Astrocyte (in vitro differentiated cells and primary cell): Measurements from ENCODE around the gene MLLT10. TPM values are rescaled to one million over a fixed set of nuclear protein-coding genes. Genes with fewer than 3 reads are reported as not detected.

Experiments
- DNase-seq: peaks from one replicate; pipeline ENCODE4 v3.0.0-alpha.2; 2010; ENCODE audit warnings: low read depth
- FAIRE-seq: peaks from 2 replicates; lab custom pipeline; 2011; peaks lifted over from hg19 to GRCh38; lab: Jason Lieb, UNC
- H2AFZ ChIP-seq: 2 replicates; pipeline ENCODE4 v1.6.0; 2012; ENCODE audit warnings: low read depth, low read length, inconsistent platforms
- H3K27ac ChIP-seq: 2 replicates; pipeline ENCODE4 v1.5.1; 2011; ENCODE audit warnings: low read depth, low read length, inconsistent platforms
- H3K27me3 ChIP-seq: 2 replicates; pipeline ENCODE4 v1.6.0; 2011; ENCODE audit warnings: low read length, inconsistent platforms; ENCODE audit not compliant: insufficient read depth
- H3K36me3 ChIP-seq: 2 replicates; pipeline ENCODE4 v1.5.1; 2011; ENCODE audit warnings: low read length, inconsistent platforms; ENCODE audit not compliant: insufficient read depth
- H3K4me1 ChIP-seq: 2 replicates; pipeline ENCODE4 v1.5.1; 2011; ENCODE audit warnings: low read length, inconsistent platforms; ENCODE audit not compliant: insufficient read depth
- H3K4me2 ChIP-seq: 2 replicates; pipeline ENCODE4 v1.6.0; 2012; ENCODE audit warnings: low read length, inconsistent platforms
- H3K4me3 ChIP-seq: 2 replicates; pipeline ENCODE4 v1.5.1; 2011; ENCODE audit warnings: low read depth, mild to moderate bottlenecking, low read length, inconsistent platforms; ENCODE audit not compliant: insufficient read depth
- H3K79me2 ChIP-seq: 2 replicates; pipeline ENCODE4 v1.6.0; 2012; ENCODE audit warnings: mild to moderate bottlenecking, low read length, inconsistent platforms; ENCODE audit not compliant: insufficient read depth
- H3K9ac ChIP-seq: 2 replicates; pipeline ENCODE4 v1.6.0; 2012; ENCODE audit warnings: mild to moderate bottlenecking, low read length, inconsistent platforms
- H3K9me3 ChIP-seq: 2 replicates; pipeline ENCODE4 v1.5.1; 2012; ENCODE audit warnings: low read depth, mild to moderate bottlenecking, low read length, inconsistent platforms; ENCODE audit not compliant: insufficient read depth
- H4K20me1 ChIP-seq: 2 replicates; pipeline ENCODE4 v1.6.0; 2012; ENCODE audit warnings: low read length, inconsistent platforms; ENCODE audit not compliant: insufficient read depth
- H3K27ac Mint-ChIP-seq: one replicate; pipeline ENCODE4 v1.8.0; 2021; ENCODE audit warnings: mild to moderate bottlenecking, mixed read lengths; ENCODE audit not compliant: unreplicated experiment
- H3K27me3 Mint-ChIP-seq: one replicate; pipeline ENCODE4 v1.8.0; 2021; ENCODE audit warnings: low read depth, mixed read lengths; ENCODE audit not compliant: unreplicated experiment
- H3K36me3 Mint-ChIP-seq: one replicate; pipeline ENCODE4 v1.8.0; 2021; ENCODE audit warnings: low read depth, mixed read lengths; ENCODE audit not compliant: unreplicated experiment
- H3K4me1 Mint-ChIP-seq: one replicate; pipeline ENCODE4 v1.8.0; 2021; ENCODE audit warnings: low read depth, mixed read lengths; ENCODE audit not compliant: unreplicated experiment
- H3K4me3 Mint-ChIP-seq: one replicate; pipeline ENCODE4 v1.8.0; 2021; ENCODE audit warnings: mild to moderate bottlenecking, moderate library complexity, mixed read lengths; ENCODE audit not compliant: unreplicated experiment
- H3K9me3 Mint-ChIP-seq: one replicate; pipeline ENCODE4 v1.8.0; 2021; ENCODE audit warnings: mild to moderate bottlenecking, mixed read lengths; ENCODE audit not compliant: unreplicated experiment
- CTCF ChIP-seq: IDR thresholded peaks from 2 replicates; pipeline ENCODE4 v1.5.1; 2011; ENCODE audit warnings: low read depth, mild to moderate bottlenecking, inconsistent platforms, low read length, moderate library complexity; ENCODE audit not compliant: insufficient read depth
- EZH2 ChIP-seq: IDR thresholded peaks from 2 replicates; pipeline ENCODE4 v1.6.1; 2012; ENCODE audit warnings: mild to moderate bottlenecking, low read length, inconsistent platforms; ENCODE audit not compliant: insufficient read depth
- total RNA-seq: library from RNA; stranded (reverse); gene quantifications from 2 replicates; pipeline ENCODE4 v1.2.1, GENCODE V29; 2021

MLLT10 gene
- total RNA-seq, 1 donor from 2014 or later: 46.9 TPM

GRCh38 chr10:21509341-21510240 is 24.4 kb upstream of the MLLT10 start:
- Mint-ChIP-seq H3K9me3 (no peaks in the 10 kb centered on the region), H3K4me3 (peak overlapping the region; percentile 56), H3K27ac (peak overlapping the region; percentile 75), H3K27me3 (no peaks in the 10 kb centered on the region), H3K4me1 (peaks cover 47% of the 10 kb centered on the region), H3K36me3 (no peaks in the 10 kb centered on the region)
- Histone ChIP-seq H3K27me3 (no peaks in the 10 kb centered on the region), H4K20me1 (no peaks in the 10 kb centered on the region), H3K36me3 (no peaks in the 10 kb centered on the region), H3K4me3 (peak overlapping the region; percentile 35), H3K4me2 (peak overlapping the region; percentile 82), H3K9ac (peak overlapping the region; percentile 59), H3K9me3 (no peaks in the 10 kb centered on the region), H3K27ac (peak overlapping the region; percentile 33), H3K79me2 (peaks cover 28% of the 10 kb centered on the region), H2AFZ (peak overlapping the region; percentile 89), H3K4me1 (peaks cover 31% of the 10 kb centered on the region)
- FAIRE-seq: no peak
- no peak for DNase-seq
- no peak for TF ChIP-seq EZH2
- no peak for TF ChIP-seq CTCF

- TF ChIP-seq EZH2: no peak
- H3K4me3 Mint-ChIP-seq: peak overlapping the region; percentile 50
- no peaks in the 10 kb centered on the region for H3K27me3 Mint-ChIP-seq
- peak overlapping the region; percentile 33 for H3K27ac ChIP-seq
- H3K79me2 ChIP-seq: peaks cover 36% of the 10 kb centered on the region
- H3K9me3 Mint-ChIP-seq: no peaks in the 10 kb centered on the region
- no peaks in the 10 kb centered on the region for H3K36me3 ChIP-seq
- H2AFZ ChIP-seq: peak overlapping the region; percentile 89
- no peaks in the 10 kb centered on the region for H3K36me3 Mint-ChIP-seq
- peaks cover 38% of the 10 kb centered on the region for H3K4me1 ChIP-seq
- peak overlapping the region; percentile 53 for H3K27ac Mint-ChIP-seq
- no peak for DNase-seq
- peak overlapping the region; percentile 82 for H3K4me2 ChIP-seq
- peaks cover 45% of the 10 kb centered on the region for H3K4me1 Mint-ChIP-seq
- FAIRE-seq: no peak
- H3K9me3 ChIP-seq: no peaks in the 10 kb centered on the region
- H3K4me3 ChIP-seq: peak overlapping the region; percentile 35
- no peaks in the 10 kb centered on the region for H3K27me3 ChIP-seq
- peak overlapping the region; percentile 59 for H3K9ac ChIP-seq
- H4K20me1 ChIP-seq: no peaks in the 10 kb centered on the region
These were observed 23.6 kb upstream of the MLLT10 start for GRCh38 chr10:21510241-21511094.

GRCh38 chr10:21511095-21511570 is 22.9 kb upstream of the MLLT10 start:
- no peaks in the 10 kb centered on the region for H3K27me3 Mint-ChIP-seq
- H3K36me3 Mint-ChIP-seq: peaks cover 3% of the 10 kb centered on the region
- H2AFZ ChIP-seq: no peak overlapping the region
- no peaks in the 10 kb centered on the region for H4K20me1 ChIP-seq
- no peaks in the 10 kb centered on the region for H3K9me3 ChIP-seq
- TF ChIP-seq EZH2 (no peak), CTCF (no peak)
- no peaks in the 10 kb centered on the region for H3K9me3 Mint-ChIP-seq
- peaks cover 43% of the 10 kb centered on the region for H3K79me2 ChIP-seq
- H3K27ac Mint-ChIP-seq: peak overlapping the region; percentile 23
- no peaks in the 10 kb centered on the region for H3K36me3 ChIP-seq
- FAIRE-seq: no peak
- H3K9ac ChIP-seq: no peak overlapping the region
- peak overlapping the region; percentile 35 for H3K4me3 Mint-ChIP-seq
- H3K27me3 ChIP-seq: no peaks in the 10 kb centered on the region
- H3K4me1 ChIP-seq: peaks cover 43% of the 10 kb centered on the region
- H3K27ac ChIP-seq: no peak overlapping the region
- no peak for DNase-seq
- H3K4me1 Mint-ChIP-seq: peaks cover 45% of the 10 kb centered on the region
- peak overlapping the region; percentile 82 for H3K4me2 ChIP-seq
- peak overlapping the region; percentile 30 for H3K4me3 ChIP-seq
